SK-N-MC (cell line): ENCODE results near the gene FGF2.

ENCODE experiments used
- DNase-seq: peaks from one replicate; pipeline ENCODE4 v3.0.0-alpha.2; 2011; ENCODE audit warnings: low read depth, low spot score
- H3K27ac ChIP-seq: fragments of 200-600 bp; sonication (generic); 2 replicates; pipeline ENCODE4 v1.5.1; 2016; ENCODE audit warnings: mixed run types
- H3K36me3 ChIP-seq: fragments of 200-600 bp; sonication (generic); 2 replicates; pipeline ENCODE4 v1.6.1; 2017; ENCODE audit warnings: antibody characterized with exemption, low read length, mixed read lengths; ENCODE audit not compliant: insufficient read depth
- H3K4me3 ChIP-seq: fragments of 200-600 bp; sonication (generic); 2 replicates; pipeline ENCODE4 v1.5.1; 2016
- H3K9ac ChIP-seq: fragments of 200-600 bp; sonication (generic); 2 replicates; pipeline ENCODE4 v1.8.0; 2017; ENCODE audit warnings: mixed run types, mixed read lengths; ENCODE audit not compliant: insufficient read length
- H3K9me3 ChIP-seq: fragments of 200-600 bp; sonication (generic); 2 replicates; pipeline ENCODE4 v1.6.1; 2017; ENCODE audit warnings: low read depth, mild to moderate bottlenecking, antibody characterized with exemption, low read length, moderate library complexity, mixed read lengths
- EZH2 ChIP-seq: fragments of 200-600 bp; sonication (generic); IDR thresholded peaks from one replicate; pipeline ENCODE4 v1.6.1; 2017; ENCODE audit warnings: antibody characterized with exemption
- FOXP2 ChIP-seq: optimal IDR thresholded peaks from 2 replicates; pipeline ENCODE3; 2011; ENCODE audit warnings: mild to moderate bottlenecking, moderate library complexity; ENCODE audit not compliant: insufficient read depth; ENCODE audit errors: extremely low read length, control extremely low read depth
- POLR2AphosphoS5 ChIP-seq: IDR thresholded peaks from 2 replicates; pipeline ENCODE4 v1.6.1; 2012; ENCODE audit warnings: mild to moderate bottlenecking, low read depth, low read length, borderline replicate concordance

FGF2 gene

DNA sequence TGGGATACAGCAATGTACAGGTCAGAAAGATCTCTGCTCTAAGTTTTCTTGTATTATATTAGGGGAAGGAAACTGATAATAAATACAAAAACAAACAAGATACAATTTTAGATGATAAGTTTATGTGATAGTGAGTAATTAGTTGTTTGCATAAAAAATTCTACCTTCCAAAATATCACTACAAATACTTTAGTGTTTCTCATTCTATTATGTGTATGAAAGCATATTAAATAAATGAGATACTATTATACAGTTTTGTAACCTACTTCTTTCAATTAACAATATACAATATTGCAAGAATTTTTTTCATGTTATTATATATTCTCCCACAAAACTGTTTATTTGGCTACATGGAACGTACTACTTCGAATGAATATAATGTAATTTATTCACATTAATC lies 4.2 kb upstream of the FGF2 start:
- TF ChIP-seq EZH2 (no peak), FOXP2 (no peak), POLR2AphosphoS5 (no peak)
- DNase-seq: no peak

DNA sequence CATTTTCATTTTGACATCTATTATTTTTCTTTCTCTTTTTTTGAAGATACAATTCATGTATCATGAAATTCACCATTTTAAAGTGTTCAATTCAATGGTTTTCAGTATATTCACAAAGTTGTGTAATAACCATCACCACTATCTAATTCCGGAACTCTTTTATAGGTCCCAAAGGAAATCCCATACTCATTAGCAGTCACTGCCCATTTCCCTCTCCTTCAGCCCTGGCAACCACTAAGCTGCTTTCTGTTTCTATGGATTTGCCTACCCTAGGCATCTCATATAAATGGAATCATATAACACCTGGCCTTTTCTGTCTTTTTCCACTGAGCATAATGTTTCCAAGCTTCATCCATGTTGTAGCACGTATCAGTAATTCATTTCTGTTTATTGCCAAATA lies 3.2 kb upstream of the FGF2 start:
- Histone ChIP-seq H3K36me3 (no peaks in the 10 kb centered on the region), H3K27ac (no peak overlapping the region), H3K9me3 (no peaks in the 10 kb centered on the region), H3K4me3 (no peak overlapping the region), H3K9ac (no peak overlapping the region)
- TF ChIP-seq FOXP2 (no peak), POLR2AphosphoS5 (no peak), EZH2 (no peak)
- DNase-seq: peak; percentile 34

More for the DNA sequence above, 4.2 kb upstream of the FGF2 start:
- H3K36me3 ChIP-seq: no peaks in the 10 kb centered on the region
- no peak overlapping the region for H3K9ac ChIP-seq
- H3K4me3 ChIP-seq: no peak overlapping the region
- H3K27ac ChIP-seq: no peak overlapping the region
- no peaks in the 10 kb centered on the region for H3K9me3 ChIP-seq

DNA sequence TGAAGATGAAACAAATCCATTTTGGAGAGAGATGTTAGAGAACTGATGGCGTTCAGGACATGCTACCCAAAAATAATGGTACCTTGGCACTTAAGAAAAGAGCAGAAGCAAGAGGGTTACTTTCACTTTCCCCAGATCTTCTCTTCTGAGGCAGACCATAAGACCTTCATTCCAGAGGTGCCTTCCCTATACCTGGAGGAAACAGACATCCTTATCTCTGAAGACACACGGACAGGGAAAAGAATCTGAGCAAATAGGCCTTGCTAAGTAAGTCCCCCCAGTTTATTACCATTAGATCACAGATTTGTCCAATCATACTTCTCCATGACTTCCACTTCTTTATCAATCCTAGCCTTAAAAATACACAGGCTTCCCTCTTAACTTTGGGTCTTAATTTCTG lies 2.0 kb upstream of the FGF2 start:
- Histone ChIP-seq H3K9ac (no peak overlapping the region), H3K9me3 (no peaks in the 10 kb centered on the region)
- TF ChIP-seq EZH2: no peak
- TF ChIP-seq FOXP2: no peak
- no peak for TF ChIP-seq POLR2AphosphoS5

DNA sequence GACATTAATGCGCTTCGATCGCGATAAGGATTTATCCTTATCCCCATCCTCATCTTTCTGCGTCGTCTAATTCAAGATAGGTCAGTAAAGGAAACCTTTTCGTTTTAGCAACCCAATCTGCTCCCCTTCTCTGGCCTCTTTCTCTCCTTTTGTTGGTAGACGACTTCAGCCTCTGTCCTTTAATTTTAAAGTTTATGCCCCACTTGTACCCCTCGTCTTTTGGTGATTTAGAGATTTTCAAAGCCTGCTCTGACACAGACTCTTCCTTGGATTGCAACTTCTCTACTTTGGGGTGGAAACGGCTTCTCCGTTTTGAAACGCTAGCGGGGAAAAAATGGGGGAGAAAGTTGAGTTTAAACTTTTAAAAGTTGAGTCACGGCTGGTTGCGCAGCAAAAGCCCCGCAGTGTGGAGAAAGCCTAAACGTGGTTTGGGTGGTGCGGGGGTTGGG lies 528 bp upstream of the FGF2 start:
- TF ChIP-seq FOXP2 (no peak), POLR2AphosphoS5 (no peak), EZH2 (no peak)
- no peaks in the 10 kb centered on the region for H3K36me3 ChIP-seq
- DNase-seq: no peak
- peak overlapping the region; percentile 57 for H3K9ac ChIP-seq
- no peak overlapping the region for H3K27ac ChIP-seq
- H3K9me3 ChIP-seq: no peaks in the 10 kb centered on the region
- peak overlapping the region; percentile 83 for H3K4me3 ChIP-seq

More for the DNA sequence above, 2.0 kb upstream of the FGF2 start:
- no peak overlapping the region for H3K4me3 ChIP-seq
- no peak for DNase-seq
- H3K36me3 ChIP-seq: no peaks in the 10 kb centered on the region
- no peak overlapping the region for H3K27ac ChIP-seq

DNA sequence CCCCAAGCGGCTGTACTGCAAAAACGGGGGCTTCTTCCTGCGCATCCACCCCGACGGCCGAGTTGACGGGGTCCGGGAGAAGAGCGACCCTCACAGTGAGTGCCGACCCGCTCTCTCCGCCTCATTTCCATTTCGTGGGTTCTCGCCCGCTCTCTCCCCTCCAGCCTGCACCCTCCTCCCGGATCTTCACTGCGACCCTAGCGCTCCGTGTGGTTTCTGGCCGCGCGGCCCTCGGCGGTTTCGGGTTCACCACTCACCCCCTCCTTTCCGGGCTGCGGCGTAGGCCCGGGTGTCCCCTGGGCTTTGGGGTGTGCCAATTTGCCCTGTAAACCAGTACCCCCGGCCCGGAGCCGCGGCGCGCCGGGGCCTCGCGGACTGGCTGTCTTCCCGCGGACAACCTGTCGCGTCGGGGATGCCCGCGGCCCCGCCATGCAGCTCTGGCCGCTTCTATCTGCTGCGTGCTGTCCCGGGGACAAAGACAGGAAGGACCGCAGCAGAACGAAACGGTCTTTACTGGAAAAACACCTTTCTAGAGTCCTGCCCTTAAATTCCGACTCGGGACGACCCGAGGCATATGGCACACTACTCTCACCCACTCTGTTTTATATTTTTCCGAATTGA lies 737 bp downstream of the FGF2 start:
- no peaks in the 10 kb centered on the region for H3K36me3 ChIP-seq
- DNase-seq: no peak
- H3K27ac ChIP-seq: no peak overlapping the region
- peak overlapping the region; percentile 11 for H3K9ac ChIP-seq
- TF ChIP-seq POLR2AphosphoS5 (no peak), FOXP2 (no peak), EZH2 (no peak)
- peak overlapping the region; percentile 83 for H3K4me3 ChIP-seq
- no peaks in the 10 kb centered on the region for H3K9me3 ChIP-seq

DNA sequence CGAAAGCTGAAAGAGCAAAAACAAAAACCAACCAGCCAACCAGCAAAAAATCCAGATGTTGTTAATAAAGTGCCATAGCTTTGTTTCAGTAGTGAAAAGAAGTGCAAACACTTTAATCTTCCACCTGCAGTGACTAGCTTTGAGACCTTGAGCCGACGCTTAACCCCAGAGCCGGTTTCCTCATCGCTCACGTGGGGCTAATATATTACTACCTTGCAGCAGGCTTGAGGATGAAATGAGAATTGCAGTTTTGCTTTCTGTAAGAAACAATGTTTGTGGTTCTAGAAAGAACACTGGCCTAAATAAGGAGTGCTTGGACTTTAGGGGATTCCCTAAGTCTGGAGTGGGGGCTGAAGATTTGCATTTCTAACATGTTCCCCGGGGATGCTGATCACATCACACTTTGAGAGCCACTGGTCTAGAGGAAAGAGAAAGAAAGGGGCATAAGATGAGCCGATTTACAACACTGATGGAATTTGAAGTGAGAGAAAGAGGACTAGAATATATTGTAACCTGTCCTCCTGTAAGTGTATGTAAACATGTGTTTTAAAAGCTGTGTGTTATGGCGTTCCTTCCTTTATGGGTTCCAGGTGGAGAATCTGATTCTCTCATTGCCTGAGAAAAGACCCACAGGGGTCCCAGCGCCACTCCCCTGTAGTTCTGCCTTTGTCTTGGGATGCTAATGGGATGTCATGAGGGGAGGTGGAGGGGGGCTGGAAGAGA lies 1.4 kb downstream of the FGF2 start:
- TF ChIP-seq EZH2 (no peak), FOXP2 (no peak), POLR2AphosphoS5 (no peak)
- Histone ChIP-seq H3K27ac (no peak overlapping the region), H3K4me3 (peak overlapping the region; percentile 83), H3K9ac (peak overlapping the region; percentile 11), H3K36me3 (no peaks in the 10 kb centered on the region), H3K9me3 (no peaks in the 10 kb centered on the region)
- no peak for DNase-seq

DNA sequence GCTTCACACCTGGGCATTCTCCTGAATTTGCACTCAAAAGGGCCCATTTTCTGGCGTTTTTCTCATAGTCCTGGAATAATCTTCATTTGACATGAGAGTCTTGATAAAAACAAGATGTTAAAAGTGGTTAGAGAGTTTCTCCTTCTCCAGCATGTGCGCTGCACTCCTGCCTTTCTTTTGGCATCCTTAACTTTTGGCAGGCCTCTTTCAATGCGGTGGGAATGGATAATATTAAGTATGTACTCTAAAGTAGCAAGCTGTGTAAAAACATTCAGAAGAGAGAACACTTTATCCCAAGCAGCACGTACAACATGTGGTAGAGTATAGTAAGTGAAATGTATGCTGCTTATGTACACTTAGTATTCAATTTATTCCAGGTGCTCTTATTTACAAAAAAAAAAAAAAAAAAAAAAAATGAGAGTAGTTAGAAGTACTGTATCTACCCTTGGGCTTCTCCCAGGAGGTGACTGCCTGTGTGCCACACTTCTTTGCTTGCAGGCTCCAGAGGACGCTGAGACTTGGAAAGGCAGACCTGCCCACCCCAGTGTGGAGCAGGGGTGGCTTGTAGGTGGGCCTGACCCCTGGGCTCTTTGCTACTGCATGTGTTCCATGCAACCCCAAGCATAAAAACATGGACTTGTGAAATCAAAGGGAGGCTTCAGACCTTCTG lies 3.9 kb downstream of the FGF2 start:
- H3K36me3 ChIP-seq: no peaks in the 10 kb centered on the region
- TF ChIP-seq FOXP2 (no peak), EZH2 (no peak), POLR2AphosphoS5 (no peak)
- no peak for DNase-seq
- H3K4me3 ChIP-seq: no peak overlapping the region
- no peak overlapping the region for H3K27ac ChIP-seq
- H3K9me3 ChIP-seq: no peaks in the 10 kb centered on the region
- H3K9ac ChIP-seq: no peak overlapping the region

DNA sequence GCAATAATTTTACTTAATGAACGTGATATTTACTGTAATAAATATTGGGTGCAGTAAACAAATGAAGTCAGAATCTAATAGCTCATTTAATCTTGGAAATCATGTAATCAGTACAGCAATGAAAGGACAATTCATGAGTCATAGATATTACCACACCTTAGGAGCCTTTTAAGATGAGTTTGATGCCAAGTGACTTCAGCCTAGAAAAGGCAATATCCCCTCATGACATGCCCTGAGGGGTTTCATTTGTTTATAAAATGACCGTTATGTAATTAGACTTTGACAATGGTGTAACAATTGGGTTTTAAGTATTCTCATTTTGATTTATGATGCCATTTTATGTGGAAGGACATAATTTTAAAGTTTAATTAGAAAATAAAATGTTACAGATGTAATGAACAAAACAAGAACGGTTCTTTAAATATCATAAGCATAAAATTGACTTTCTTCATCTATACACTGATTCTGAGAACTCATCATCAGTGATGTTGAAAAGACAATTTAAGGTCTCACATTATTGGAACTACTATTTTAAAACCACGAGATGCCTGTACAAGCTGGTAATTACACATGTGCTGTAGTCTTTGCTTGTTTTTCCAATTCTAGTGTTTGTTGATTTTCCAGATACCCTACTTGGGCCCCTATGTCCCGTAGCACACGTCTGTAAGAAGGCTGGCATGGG lies 5.0 kb downstream of the FGF2 start:
- Histone ChIP-seq H3K36me3 (no peaks in the 10 kb centered on the region), H3K27ac (no peak overlapping the region), H3K9me3 (no peaks in the 10 kb centered on the region), H3K4me3 (no peak overlapping the region), H3K9ac (no peak overlapping the region)
- no peak for DNase-seq
- TF ChIP-seq EZH2 (no peak), POLR2AphosphoS5 (no peak), FOXP2 (no peak)
